ENCODE measurements around the gene LPP.

Gene LPP

DNA sequence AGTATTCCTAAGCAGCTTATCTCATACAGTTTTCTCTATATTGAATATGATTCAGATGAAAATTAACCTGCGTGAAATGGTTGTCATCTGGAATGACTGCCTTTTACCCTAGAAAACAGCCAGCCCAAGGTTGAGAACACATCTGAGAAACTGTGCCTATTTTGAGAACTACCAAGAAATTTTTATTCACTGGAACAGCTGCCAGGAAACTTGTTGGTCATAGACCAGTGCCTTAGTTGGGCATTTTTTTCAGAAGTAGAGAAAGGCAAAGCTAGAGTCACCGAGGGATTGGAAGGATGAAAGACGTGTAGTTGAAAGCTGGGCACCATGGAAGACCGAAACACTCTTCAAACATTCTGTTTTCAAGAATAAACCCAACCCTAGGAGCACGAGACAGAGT lies 277.1 kb downstream of the LPP start:
- Histone ChIP-seq H3K36me3 (replicated peaks) (no peaks in the 10 kb centered on the region), H3K27ac (peak overlapping the region; percentile 40), H3K4me3 (ENCODE audit: low read depth, low read length) (no peak overlapping the region), H3K27me3 (replicated peaks) (no peaks in the 10 kb centered on the region)
- TF ChIP-seq, protein P1, sequence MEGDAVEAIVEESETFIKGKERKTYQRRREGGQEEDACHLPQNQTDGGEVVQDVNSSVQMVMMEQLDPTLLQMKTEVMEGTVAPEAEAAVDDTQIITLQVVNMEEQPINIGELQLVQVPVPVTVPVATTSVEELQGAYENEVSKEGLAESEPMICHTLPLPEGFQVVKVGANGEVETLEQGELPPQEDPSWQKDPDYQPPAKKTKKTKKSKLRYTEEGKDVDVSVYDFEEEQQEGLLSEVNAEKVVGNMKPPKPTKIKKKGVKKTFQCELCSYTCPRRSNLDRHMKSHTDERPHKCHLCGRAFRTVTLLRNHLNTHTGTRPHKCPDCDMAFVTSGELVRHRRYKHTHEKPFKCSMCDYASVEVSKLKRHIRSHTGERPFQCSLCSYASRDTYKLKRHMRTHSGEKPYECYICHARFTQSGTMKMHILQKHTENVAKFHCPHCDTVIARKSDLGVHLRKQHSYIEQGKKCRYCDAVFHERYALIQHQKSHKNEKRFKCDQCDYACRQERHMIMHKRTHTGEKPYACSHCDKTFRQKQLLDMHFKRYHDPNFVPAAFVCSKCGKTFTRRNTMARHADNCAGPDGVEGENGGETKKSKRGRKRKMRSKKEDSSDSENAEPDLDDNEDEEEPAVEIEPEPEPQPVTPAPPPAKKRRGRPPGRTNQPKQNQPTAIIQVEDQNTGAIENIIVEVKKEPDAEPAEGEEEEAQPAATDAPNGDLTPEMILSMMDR (IDR thresholded peaks at IDR 0.05; ENCODE audit: low read depth, low read length, missing control alignments), result no peak
- in situ Hi-C loops (cut with HindIII; ENCODE audit: low pct_ligation_motif_present, low sequenced_read_pairs), result no loop called here
- no peak for DNase-seq

DNA sequence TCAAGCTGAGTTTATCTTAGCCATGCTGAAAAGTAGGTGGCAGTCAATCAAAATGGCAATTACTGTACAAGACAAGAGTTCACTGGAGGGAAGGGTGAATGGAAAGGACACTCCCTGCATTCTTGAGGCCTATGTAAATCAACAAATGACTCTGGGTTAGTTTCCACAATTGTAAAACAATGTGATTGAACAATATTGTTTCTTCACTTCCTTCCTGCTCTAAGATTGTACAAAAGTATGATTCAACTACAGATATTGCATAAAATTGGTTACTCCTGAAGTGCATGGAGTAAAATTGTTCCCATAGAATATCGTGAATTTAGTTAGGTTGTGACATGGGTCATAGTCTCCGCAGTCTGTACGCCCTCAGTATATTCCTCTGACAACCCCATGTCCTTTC lies 277.6 kb downstream of the LPP start:
- in situ Hi-C loops (cut with HindIII; ENCODE audit: low pct_ligation_motif_present, low sequenced_read_pairs), result no loop called here
- Histone ChIP-seq H3K4me3 (ENCODE audit: low read depth, low read length) (no peak overlapping the region), H3K27me3 (replicated peaks) (no peaks in the 10 kb centered on the region), H3K36me3 (replicated peaks) (no peaks in the 10 kb centered on the region), H3K27ac (peak overlapping the region; percentile 40)
- DNase-seq, result peak; percentile 43
- TF ChIP-seq, protein P1 (IDR thresholded peaks at IDR 0.05; ENCODE audit: low read depth, low read length, missing control alignments), result no peak

DNA sequence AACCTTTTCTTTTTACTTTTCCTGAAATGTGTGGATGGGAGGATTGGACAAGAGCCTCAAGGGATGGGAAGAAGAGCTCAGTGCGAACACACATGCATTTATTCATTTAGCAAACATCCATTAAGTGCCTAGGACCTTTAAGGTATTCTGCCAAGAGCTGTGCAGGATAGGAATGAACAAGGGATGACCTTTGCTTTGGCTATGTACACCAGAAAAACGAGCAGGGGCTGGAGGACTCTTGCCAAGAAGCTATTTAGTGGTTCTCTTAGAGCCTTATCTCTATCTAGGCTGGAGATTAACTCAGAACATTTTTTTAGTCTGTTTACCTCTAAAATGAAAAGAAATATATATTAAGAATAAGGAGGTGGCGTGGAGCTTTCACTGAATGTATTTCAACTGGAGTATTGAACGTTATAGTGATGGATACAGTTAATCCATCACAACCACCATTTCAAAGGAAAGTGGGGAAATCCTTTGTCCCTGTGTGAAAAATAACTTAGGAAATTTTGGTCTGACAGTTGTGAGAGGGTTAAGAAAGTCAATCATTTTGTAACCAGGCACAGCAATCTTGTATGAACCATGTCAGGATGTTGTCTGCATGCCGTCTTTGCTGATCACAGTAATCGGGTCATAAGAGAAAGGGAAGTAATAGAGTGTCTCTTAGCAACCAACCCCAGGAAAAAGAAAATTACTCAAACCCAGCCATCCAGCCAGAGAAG lies 279.0 kb downstream of the LPP start:
- peak; percentile 76 for DNase-seq
- H3K27me3 ChIP-seq (replicated peaks), result no peaks in the 10 kb centered on the region
- no peaks in the 10 kb centered on the region for H3K36me3 ChIP-seq (replicated peaks)
- in situ Hi-C loops (cut with HindIII; ENCODE audit: low pct_ligation_motif_present, low sequenced_read_pairs), result no loop called here
- H3K27ac ChIP-seq, result peak overlapping the region; percentile 62
- TF ChIP-seq, protein P1 (IDR thresholded peaks at IDR 0.05; ENCODE audit: low read depth, low read length, missing control alignments), result no peak
- no peak overlapping the region for H3K4me3 ChIP-seq (ENCODE audit: low read depth, low read length)

DNA sequence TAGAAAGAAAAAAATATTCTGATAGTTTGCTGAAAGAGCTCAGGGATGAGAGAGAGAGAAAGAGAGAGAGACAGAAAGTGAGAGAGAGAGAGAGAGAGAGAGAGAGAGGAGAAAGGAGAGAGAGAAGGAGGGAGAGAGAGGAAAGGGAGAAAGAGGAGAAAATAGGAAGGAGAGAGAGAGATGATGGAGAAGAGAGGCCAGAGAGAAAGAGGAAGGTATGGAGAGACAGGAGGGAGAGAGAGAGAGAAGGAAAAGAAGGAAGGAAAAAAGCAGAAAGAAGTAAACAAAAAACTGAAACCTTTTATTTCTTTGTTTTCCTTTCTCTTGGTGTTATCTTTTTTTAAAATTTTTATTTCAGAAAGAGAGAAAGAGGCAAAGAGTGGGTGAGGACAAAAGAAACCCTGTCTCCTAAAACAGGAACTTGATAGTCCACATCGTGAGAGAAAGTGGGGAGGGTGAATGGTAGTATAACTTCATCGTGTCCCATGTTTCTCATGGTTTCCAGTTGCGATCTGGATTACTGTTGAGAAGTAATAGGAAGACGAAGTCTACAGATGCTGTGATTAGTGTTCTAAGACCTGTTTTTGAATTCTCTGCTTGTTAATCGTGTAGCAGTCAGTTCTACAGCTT lies 279.7 kb downstream of the LPP start:
- DNase-seq, result no peak
- H3K27ac ChIP-seq, result peak overlapping the region; percentile 62
- in situ Hi-C loops (cut with HindIII; ENCODE audit: low pct_ligation_motif_present, low sequenced_read_pairs), result no loop called here

DNA sequence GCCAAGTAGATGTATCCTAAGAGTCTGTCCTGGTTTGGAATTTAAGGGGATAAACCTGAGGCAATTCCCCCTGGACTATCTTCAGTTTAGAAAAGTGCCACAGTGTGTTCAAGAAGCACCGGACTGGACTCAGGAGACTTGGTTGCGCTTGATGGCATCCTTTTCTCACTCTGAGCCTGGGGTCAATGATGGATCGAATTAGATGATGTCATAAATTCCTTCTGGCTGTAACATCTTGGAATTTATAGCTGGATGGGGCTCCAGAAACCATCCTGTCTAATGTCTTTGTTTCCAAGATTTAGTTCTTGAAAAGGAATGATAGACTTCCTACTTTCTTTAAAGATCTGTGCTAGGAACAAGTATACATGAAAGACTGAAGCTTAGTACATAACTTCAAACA lies 280.6 kb downstream of the LPP start:
- in situ Hi-C loops (cut with HindIII; ENCODE audit: low pct_ligation_motif_present, low sequenced_read_pairs), result no loop called here
- H3K4me3 ChIP-seq (ENCODE audit: low read depth, low read length), result no peak overlapping the region
- H3K27ac ChIP-seq, result no peak overlapping the region
- DNase-seq, result no peak
- no peaks in the 10 kb centered on the region for H3K27me3 ChIP-seq (replicated peaks)
- no peaks in the 10 kb centered on the region for H3K36me3 ChIP-seq (replicated peaks)
- TF ChIP-seq, protein P1 (IDR thresholded peaks at IDR 0.05; ENCODE audit: low read depth, low read length, missing control alignments), result no peak

More for the DNA sequence above, 279.7 kb downstream of the LPP start:
- no peak overlapping the region for H3K4me3 ChIP-seq (ENCODE audit: low read depth, low read length)
- TF ChIP-seq, protein P1 (IDR thresholded peaks at IDR 0.05; ENCODE audit: low read depth, low read length, missing control alignments), result no peak
- H3K36me3 ChIP-seq (replicated peaks), result no peaks in the 10 kb centered on the region
- no peaks in the 10 kb centered on the region for H3K27me3 ChIP-seq (replicated peaks)
